ENCODE measurements around the gene INPP5A. TPM values are rescaled to one million over a fixed set of nuclear protein-coding genes. Genes with fewer than 3 reads are reported as not detected.

The INPP5A gene
- total RNA-seq, 2 donors from 2014 or later = 20.7 to 26.7 TPM

GRCh38 chr10:132647424-132647823 is 109.8 kb downstream of the INPP5A start:
- Mint-ChIP-seq H3K4me1 (peaks cover 5% of the 10 kb centered on the region), H3K4me3 (no peak overlapping the region), H3K27me3 (ENCODE audit: insufficient read depth) (no peaks in the 10 kb centered on the region), H3K9me3 (no peaks in the 10 kb centered on the region), H3K36me3 (ENCODE audit: low read depth) (no peaks in the 10 kb centered on the region), H3K27ac (no peak overlapping the region)
- DNase-seq = no peak
- Histone ChIP-seq H3K9me3 (ENCODE audit: control insufficient read depth, low read length) (no peaks in the 10 kb centered on the region), H3K27ac (ENCODE audit: low read depth, low read length) (no peak overlapping the region), H3K4me3 (ENCODE audit: low read length) (no peak overlapping the region), H3K4me1 (ENCODE audit: control insufficient read depth, insufficient read depth, low read length) (peaks cover 3% of the 10 kb centered on the region), H3K9ac (ENCODE audit: extremely low read depth, low read length, poor library complexity, severe bottlenecking) (no peak overlapping the region), H3K36me3 (ENCODE audit: control insufficient read depth, insufficient read depth, low read length) (no peaks in the 10 kb centered on the region), H3K27me3 (ENCODE audit: control insufficient read depth, insufficient read depth, low read length, poor library complexity, severe bottlenecking) (no peaks in the 10 kb centered on the region)
- no peak for TF ChIP-seq CTCF (conservative IDR thresholded peaks at IDR 0.05)
- WGBS, 2 experiments (ENCODE audit: insufficient coverage in 1 of 2, insufficient read length in 1 of 2) = 90 to 100% methylated on average over 2 to 12 of the region's 13 CpGs

GRCh38 chr10:132648072-132648850 is 110.7 kb downstream of the INPP5A start:
- Mint-ChIP-seq H3K36me3 (ENCODE audit: low read depth) (no peaks in the 10 kb centered on the region), H3K9me3 (no peaks in the 10 kb centered on the region), H3K27me3 (ENCODE audit: insufficient read depth) (no peaks in the 10 kb centered on the region), H3K4me1 (peaks cover 5% of the 10 kb centered on the region), H3K4me3 (no peak overlapping the region), H3K27ac (no peak overlapping the region)
- 89 to 93% methylated on average over 24 to 26 of the region's 26 CpGs for WGBS, 2 experiments (ENCODE audit: insufficient coverage in 1 of 2, insufficient read length in 1 of 2)
- DNase-seq = no peak
- Histone ChIP-seq H3K36me3 (ENCODE audit: control insufficient read depth, insufficient read depth, low read length) (no peaks in the 10 kb centered on the region), H3K4me3 (ENCODE audit: low read length) (no peak overlapping the region), H3K27me3 (ENCODE audit: control insufficient read depth, insufficient read depth, low read length, poor library complexity, severe bottlenecking) (no peaks in the 10 kb centered on the region), H3K27ac (ENCODE audit: low read depth, low read length) (no peak overlapping the region), H3K9ac (ENCODE audit: extremely low read depth, low read length, poor library complexity, severe bottlenecking) (no peak overlapping the region), H3K9me3 (ENCODE audit: control insufficient read depth, low read length) (no peaks in the 10 kb centered on the region), H3K4me1 (ENCODE audit: control insufficient read depth, insufficient read depth, low read length) (peaks cover 3% of the 10 kb centered on the region)
- no peak for TF ChIP-seq CTCF (conservative IDR thresholded peaks at IDR 0.05)

GRCh38 chr10:132648851-132649528 is 111.4 kb downstream of the INPP5A start:
- H3K36me3 ChIP-seq (ENCODE audit: control insufficient read depth, insufficient read depth, low read length) = no peaks in the 10 kb centered on the region
- peaks cover 3% of the 10 kb centered on the region for H3K4me1 ChIP-seq (ENCODE audit: control insufficient read depth, insufficient read depth, low read length)
- H3K9ac ChIP-seq (ENCODE audit: extremely low read depth, low read length, poor library complexity, severe bottlenecking) = no peak overlapping the region
- H3K27ac Mint-ChIP-seq = no peak overlapping the region
- no peaks in the 10 kb centered on the region for H3K9me3 Mint-ChIP-seq
- no peak for DNase-seq
- H3K4me3 ChIP-seq (ENCODE audit: low read length) = no peak overlapping the region
- H3K36me3 Mint-ChIP-seq (ENCODE audit: low read depth) = no peaks in the 10 kb centered on the region
- peaks cover 5% of the 10 kb centered on the region for H3K4me1 Mint-ChIP-seq
- no peaks in the 10 kb centered on the region for H3K27me3 Mint-ChIP-seq (ENCODE audit: insufficient read depth)
- WGBS, 2 experiments (ENCODE audit: insufficient coverage in 1 of 2, insufficient read length in 1 of 2) = 93% methylated on average over 18 to 20 of the region's 20 CpGs
- no peak overlapping the region for H3K27ac ChIP-seq (ENCODE audit: low read depth, low read length)
- H3K27me3 ChIP-seq (ENCODE audit: control insufficient read depth, insufficient read depth, low read length, poor library complexity, severe bottlenecking) = no peaks in the 10 kb centered on the region
- no peaks in the 10 kb centered on the region for H3K9me3 ChIP-seq (ENCODE audit: control insufficient read depth, low read length)
- no peak for TF ChIP-seq CTCF (conservative IDR thresholded peaks at IDR 0.05)
- H3K4me3 Mint-ChIP-seq = no peak overlapping the region
